CD4-positive, alpha-beta T cell treated with Interleukin-21 for 1 hour (primary cell): ENCODE data around the gene CDX2.

Experiments
- DNase-seq: peaks from one replicate; pipeline ENCODE4 v3.0.0-alpha.2; 2020

The CDX2 gene

DNA sequence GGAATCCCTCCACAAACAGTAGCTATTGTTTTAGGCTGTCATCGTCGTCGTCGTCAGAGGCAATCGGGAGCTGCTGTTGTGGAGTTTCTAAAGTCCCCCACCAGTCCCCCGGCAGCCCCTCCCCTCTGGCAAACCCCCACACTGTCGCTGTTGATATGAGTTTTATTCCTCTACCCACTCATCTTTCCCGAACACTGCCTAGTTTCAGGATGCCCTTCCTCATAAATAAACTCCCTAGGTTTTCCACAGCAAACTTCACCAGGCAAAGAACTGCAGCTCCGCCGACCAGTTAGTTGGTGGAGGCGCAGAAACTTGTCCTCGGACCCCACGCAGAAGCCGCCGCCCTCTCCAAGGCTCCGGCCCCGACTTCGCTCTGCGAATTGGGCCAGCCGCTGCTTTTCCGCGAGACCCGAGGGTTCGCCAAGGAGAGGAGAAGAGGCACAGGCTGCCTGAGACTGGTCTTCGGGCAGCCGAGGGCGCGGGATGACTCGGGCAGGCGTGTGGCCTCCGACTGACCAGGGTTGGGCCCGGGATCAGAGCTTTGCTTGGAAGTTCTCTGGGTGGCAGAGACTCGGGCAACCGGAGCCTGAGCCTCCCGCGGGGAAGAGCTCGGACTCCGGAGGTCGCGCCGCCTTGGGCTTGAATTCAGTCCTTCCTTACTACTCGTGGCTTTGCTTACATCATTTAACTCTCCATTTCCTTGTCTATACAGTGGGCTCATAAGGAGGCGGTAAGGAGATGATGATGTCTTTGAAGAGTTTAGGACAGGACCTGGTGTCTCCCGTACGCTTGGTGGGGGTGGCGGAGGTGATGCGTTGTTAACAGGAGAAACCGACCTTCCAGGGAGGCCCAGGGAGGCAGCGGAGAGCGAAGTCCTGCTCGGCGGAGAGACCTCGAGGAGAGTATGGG is 41.4 kb downstream of the CDX2 start:
- DNase-seq = no peak

DNA sequence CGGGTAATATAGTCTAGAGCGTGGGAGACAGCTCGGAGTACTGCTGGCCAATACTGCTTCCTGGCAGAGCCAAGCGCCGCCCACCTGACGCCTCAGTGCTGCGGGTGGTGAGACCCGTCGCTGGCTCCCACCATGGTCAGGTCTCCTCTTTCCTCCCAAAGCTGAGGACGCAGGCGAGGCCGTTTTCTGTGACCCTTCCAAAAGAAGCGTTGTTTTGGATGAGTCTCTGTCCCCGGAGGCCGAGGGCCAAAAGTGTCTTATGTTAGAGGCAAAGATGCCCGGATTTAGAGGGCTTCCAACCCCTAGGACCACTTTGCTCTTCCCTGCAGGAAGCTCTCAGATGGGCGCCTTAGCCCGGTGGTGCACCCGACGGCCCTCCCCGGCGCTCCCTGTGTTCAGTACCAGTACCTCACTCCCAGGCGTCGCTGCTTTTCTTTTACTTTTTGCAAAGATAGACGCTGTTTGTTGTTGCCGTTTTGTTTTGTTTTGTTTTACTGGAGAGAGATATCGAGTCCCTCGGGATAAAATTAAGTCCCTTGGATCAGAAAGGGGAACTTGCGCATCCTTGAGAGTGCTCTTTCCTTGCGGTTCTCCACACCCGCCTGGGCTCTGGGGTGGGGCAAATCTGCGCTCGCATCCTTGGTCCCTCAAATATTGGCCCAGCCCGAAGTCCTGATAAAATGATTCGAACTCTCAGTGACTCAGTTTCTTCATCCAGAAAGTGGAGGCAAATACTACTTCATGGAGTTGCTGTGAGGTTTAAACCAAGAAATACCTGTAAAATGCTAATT is 42.3 kb downstream of the CDX2 start:
- no peak for DNase-seq

DNA sequence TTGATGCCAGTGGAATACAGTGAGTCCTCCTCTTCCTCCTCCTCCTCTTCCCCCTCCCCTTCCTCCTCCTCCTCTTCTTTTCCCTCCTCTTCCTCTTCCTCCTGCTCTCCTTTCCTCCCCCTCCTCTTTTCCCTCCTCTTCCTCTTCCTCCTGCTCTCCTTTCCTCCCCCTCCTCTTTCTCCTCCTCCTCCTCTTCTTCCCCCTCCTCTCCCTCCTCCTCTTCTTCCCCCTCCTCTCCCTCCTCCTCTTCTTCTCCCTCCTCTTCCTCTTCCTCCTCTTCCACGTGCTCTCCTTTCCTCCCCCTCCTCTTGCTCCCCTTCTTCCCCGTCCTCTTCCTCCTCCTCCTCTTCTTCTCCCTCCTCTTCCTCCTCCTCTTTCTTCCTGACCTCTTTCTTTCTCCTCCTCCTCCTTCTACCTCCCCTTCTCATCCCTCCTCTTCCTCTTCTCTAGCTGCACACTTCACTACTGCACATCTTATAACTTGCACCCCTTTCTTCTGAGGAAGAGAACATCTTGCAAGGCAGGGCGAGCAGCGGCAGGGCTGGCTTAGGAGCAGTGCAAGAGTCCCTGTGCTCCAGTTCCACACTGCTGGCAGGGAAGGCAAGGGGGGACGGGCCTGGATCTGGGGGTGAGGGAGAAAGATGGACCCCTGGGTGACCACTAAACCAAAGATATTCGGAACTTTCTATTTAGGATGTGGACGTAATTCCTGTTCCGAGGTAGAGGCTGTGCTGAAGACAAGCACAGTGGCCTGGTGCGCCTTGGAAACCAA is 43.7 kb downstream of the CDX2 start:
- DNase-seq = no peak

DNA sequence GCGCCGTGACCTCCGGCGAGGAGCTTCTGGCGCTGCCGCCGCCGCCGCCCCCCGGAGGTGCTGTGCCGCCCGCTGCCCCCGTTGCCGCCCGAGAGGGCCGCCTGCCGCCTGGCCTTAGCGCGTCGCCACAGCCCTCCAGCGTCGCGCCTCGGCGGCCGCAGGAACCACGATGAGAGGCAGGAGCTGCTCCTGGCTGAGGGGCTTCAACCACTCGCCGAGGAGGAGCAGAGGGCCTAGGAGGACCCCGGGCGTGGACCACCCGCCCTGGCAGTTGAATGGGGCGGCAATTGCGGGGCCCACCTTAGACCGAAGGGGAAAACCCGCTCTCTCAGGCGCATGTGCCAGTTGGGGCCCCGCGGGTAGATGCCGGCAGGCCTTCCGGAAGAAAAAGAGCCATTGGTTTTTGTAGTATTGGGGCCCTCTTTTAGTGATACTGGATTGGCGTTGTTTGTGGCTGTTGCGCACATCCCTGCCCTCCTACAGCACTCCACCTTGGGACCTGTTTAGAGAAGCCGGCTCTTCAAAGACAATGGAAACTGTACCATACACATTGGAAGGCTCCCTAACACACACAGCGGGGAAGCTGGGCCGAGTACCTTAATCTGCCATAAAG is 44.5 kb downstream of the CDX2 start:
- DNase-seq = no peak

DNA sequence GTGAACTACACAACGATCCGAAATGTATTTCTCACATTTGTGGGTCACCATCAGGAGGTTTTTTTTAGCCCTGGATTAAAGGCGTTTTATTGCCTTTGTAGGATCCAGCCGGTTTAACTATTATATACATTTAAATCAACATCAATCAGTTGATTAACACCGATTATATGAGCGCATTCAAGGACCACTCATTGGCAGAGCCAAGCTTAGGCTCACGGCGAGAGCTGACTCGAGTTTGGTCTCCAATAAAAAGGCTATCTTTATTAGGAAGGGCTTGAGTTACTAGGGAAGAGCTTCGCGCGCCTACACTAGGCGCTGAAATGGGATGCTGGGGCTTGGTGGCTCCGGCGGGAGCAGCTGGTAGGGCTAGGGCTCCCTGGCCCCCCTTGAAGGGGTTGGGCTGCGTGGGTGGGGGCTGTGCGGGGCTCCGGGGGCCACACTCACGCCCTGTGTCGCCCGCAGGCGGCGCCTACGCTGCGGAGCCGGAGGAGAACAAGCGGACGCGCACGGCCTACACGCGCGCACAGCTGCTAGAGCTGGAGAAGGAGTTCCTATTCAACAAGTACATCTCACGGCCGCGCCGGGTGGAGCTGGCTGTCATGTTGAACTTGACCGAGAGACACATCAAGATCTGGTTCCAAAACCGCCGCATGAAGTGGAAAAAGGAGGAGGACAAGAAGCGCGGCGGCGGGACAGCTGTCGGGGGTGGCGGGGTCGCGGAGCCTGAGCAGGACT is 45.2 kb downstream of the CDX2 start:
- DNase-seq = no peak

DNA sequence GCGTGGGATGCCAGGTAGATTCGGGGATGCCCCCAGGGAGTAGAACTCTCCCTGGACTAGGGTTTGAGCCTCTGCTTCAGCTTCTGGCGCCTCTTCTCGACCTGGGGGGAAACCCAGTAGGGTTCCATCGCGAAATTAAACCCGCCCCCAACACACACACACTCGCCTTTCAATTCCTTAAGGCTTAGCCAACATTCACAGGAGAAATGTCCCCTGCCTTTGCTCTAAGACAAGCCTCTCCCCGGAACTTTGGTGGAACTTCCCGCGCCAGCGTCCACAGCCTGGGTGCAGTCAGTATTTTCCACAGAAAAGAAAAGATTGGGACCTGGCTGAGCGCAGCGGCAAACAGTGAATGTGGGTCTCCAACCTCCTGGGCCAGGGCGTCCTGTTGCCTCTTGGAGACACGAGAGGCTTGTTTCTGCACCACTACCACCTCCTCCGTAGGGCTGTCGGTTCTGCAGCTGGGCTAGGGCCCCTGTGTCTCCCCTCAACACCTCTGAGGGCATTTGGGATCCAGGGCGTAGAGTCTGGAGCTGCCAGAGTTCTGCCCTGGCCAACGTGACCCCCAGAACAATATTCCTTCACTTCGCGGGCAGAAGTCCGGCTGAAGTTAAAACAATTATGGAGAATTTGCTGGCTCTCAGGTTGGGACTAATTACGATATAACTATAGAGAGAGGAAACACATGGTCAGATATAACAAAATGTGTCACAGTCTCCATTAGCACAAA is 46.1 kb downstream of the CDX2 start:
- DNase-seq = no peak

DNA sequence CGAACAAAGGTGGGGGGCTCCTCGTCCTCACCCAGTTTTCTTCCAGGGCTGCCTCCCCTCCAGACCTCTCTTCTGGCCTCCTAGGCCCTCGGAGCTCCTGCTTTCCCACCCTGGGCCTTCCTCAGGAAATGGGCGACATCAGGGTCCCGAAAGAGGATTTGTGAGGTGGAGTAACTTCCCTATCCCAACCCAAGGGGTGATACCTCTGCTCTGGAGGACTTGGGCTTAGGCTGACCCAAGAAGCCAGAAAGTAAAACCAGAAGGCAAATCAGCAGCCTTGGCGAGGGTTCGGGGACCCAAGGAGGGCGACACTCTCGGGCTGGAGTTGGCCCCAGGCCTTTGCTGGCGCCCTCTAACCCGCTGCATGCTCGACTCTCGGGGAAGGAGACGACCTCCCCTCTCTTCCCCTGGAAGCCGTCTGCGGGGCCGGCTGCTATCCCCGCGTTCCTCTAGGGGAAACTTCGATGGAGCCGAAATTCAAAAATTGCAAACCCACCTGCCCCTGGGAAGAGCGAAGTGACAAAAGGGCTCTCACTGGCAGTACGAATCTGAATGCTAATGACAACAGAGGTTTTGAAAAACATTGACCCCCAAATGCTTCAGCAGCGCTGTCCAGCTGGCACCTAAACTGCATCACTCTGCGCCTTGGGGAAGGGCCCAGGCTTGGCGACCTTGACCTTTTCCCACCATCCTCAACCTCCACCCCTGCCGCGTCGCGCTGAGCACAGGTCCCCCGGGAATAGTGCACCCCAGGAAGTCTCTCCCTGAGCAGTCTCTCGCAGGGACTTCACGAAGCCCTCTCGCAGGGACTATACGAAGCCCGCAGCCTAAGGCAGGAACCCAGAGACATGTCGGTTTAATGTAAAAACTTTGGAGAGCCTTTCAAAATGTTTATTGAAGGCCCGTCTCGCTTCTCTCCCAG is 46.9 kb downstream of the CDX2 start:
- no peak for DNase-seq

DNA sequence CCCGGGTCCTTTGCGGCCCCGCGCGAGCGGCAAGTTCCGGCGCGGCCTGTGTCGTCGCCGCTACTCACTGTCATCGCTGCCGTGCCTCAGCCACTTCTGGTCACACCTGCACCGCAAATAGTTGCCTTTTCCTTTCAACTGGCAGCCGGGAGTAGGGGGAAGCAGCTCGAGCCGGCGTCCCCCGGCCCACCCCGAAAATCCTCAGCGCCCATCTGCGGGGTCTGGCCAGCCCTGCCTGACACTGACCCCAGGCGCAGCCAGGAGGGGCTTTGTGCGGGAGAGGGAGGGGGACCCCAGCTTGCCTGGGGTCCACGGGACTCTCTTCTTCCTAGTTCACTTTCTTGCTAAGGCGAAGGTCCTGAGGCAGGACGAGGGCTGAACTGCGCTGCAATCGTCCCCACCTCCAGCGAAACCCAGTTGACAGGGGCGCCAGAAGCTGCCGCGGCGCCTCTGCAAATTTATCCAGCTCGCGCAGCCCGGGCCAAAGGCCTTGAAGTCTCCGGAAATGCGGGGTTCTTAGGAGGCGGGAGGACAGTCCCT is 47.6 kb downstream of the CDX2 start:
- DNase-seq = no peak

DNA sequence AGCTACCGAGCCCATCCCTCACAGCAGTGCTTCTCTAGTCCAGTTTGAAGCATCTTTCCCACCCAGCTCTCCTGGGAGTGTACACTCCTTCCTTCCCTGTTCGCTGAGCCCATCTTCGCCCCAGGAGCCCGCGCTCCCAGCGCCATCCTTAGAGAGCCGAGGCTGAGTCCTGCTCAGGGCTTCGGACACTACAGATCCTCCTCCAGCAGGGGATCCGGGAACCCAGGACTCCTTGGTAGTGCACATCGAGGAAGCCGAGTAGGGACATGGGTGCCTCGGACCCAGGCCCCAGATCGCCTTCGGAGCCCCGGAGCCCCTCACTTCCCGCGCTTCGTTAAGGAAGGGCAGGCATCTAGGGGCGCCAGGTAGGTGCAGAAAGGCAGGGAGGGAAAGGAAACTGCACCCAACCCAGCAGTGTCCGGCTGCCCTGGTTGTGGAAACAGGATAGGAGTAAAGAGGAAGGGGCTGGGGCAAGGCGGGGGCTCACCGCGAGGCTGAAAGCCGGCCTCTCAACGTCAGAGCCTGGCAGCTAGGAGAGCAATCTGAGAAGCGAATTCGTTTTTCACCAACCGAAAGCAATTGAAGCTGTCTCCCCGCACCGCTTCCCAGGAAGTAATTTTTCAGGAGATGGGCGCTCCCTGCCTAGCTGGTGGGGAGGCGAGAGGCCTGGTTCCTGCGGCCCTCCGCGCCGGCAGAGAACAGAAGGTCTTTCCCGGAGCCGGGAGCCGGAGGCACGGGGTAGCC is 48.3 kb downstream of the CDX2 start:
- DNase-seq = no peak

DNA sequence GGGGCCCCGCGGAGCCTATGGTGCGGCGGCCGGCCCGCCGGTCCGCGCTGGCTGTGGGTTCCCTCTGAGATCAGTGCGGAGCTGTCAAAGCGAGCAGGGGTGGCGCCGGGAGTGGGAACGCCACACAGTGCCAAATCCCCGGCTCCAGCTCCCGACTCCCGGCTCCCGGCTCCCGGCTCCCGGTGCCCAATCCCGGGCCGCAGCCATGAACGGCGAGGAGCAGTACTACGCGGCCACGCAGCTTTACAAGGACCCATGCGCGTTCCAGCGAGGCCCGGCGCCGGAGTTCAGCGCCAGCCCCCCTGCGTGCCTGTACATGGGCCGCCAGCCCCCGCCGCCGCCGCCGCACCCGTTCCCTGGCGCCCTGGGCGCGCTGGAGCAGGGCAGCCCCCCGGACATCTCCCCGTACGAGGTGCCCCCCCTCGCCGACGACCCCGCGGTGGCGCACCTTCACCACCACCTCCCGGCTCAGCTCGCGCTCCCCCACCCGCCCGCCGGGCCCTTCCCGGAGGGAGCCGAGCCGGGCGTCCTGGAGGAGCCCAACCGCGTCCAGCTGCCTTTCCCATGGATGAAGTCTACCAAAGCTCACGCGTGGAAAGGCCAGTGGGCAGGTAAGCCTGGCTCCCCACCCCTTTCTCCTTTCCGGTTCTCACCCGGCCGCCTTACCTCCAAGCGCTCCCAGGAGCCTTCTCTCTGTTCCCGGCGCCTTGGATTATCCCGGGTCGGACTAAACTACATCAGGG is 49.0 kb downstream of the CDX2 start, which contains the start of gene PDX1:
TSS of gene PDX1 (plus strand) at position 67 of the 743 bp plus-strand sequence. CDS start at position 206, 139 bp downstream.
- DNase-seq = no peak

DNA sequence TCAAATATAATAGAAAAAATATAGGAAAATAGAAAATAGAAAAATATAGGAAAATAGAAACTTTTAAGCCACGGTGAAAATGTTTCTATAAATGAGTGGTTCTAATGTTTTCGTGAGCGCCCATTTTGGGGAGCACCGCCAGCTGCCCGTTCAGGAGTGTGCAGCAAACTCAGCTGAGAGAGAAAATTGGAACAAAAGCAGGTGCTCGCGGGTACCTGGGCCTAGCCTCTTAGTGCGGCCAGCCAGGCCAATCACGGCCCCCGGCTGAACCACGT is 49.5 kb downstream of the CDX2 start:
- no peak for DNase-seq

DNA sequence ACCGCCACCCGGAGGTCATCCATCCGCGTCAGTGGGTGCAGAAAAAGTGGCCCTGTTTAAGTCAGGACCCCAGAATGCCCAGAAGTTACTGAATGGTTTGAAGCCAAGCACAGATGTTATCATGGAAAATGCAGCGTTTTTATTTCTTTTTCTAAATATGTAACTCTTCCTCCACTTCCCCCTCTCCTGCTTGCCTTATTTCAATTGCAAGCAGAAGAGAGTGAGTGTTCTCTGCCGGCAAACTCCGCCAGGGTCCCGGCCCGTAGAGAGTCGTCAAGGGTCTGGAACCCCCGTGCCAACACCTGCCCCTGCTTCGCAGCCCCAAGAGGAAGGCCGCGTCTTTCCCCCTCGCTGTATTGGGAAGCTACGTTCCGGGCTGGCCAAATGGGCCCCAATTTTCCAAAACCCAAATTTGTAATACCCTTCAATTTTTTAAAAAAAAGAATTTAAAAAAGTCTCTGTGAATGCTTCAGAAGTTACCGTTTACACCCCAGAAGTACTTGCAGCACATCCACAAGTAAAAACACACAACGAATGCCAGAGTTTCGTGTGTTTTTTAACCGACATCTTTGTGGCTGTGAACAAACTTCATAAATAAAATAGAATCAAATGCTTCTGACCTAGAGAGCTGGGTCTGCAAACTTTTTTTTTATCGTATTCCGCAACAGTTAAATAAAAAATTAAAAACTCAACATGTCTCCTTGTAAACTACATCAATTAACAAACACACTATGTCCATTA is 50.0 kb downstream of the CDX2 start:
- no peak for DNase-seq

DNA sequence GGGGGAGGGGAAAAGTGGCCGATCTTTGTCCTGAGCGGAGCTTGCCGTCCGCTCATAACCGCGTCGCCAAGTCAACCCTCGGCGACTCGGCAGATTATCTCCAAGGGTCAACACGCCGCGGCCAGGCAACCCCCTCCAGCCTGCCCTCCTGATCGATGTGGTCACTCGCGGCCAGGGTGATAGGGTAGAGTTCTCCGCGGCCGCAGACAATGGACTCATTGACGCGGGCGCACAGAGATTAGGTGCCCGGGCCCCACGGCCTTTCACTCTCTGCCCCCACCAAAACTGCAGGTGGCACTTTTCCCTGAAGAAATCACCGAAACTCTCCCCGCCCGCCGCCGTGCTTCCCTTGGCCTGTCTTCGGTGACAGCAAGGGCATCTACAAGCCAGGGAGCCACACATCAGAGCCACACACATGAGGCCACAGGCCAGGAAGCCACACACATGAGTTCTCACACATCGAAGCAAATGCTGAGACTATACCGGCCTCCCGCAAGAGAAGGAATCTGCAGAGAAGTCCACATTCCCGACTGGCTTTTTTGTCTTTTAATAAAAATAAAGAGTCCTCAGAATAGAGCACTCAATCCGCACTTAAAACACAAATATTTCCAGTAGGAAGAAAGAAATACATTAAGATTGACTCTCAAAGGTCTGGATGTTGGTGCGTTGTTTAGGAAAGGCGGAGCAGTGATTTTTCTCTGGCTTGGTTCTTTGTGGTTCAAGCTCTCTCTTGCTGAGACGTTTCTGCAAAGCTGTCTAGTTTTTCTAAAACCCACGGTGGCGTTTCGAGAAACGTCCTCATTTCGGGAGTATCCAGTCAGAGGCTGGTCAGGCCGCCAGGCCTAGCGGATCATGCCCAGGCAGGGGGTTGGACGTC is 50.8 kb downstream of the CDX2 start:
- no peak for DNase-seq

DNA sequence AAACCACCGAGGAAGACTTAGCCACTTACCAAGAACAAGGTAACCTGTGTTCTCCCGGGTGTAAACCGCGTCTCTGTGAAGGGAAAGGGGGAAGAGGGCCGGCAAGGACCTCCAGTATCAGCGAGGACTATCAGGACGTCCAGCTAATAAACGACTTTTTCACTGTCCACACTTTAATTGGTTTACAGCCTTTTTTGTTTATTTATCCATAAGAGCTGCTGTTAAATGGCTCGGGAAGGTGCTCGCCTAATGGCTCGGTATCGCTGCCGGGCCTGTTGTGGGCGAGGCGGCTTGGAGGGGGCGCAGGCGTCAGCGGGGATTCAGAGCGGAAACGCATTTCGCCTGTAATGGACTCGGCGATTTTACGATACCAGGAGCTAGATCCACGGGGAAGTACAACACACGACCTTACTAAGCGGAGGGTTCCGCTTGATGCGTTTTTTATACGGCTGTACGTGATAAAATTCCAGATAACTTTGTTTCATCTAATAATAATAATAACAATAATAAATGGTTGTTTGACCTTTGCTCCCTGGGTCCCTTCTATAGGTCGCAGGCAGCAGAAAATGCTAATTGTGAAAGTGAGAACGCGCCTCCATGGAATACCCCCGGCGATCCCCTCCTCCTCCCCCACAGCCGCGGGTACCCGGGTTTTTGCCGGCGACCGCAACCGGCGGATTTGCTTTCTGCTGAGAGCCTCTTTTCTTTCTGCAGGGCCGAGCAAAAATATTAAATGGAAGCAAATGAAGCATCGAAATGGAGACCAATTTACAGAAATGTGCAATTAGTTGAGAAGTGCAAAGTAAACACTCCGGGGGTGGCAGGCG is 51.8 kb downstream of the CDX2 start:
- DNase-seq = no peak

DNA sequence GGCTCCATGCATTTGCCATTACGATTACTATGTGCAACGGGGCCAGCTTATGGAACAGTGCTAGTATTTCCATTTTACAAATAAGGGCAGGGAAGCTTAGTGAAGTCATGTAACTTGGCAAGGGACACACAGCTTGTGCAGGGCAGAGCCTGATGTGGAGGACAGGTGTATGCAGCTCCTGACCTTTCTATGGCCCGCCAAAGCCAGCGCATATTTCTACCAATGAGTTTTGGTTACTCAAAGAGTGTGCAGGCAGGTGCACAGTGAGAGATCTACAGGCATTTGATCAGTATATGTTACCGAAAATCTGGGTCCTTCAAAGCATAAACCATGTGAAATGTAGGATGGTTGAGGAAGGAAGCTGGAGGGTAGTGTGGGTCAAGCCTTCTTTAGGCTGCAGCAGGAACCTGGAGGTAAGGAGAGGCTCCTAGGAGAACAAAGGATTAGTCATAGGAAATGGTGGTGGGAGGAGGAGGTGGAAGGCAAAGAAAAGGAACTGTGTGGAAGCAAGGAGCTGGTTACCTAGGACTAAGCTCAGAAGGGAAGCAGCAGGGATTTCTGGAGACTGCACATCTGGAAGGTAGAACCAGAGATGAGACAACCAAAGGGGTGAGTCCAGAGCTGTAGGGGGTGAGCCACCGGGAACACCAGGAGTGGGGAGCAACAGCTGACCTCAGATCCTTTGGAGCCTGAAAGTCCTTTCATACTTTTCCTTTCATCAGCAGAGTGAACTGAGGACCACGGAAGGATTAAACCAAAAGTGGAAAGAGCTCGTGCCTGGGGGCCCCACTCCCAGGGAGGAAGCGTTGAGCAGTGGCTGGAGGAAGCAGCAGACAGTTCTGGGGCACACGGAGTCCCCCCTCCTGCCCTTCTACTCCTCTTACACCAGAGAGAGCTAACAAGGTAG is 53.6 kb downstream of the CDX2 start:
- DNase-seq = no peak
